Kidney epithelial cell (primary cell): ENCODE measurements around the gene ZNF521. TPM values are rescaled to one million over a fixed set of nuclear protein-coding genes. Genes with fewer than 3 reads are reported as not detected.

Experiments
- DNase-seq: peaks from one replicate; pipeline ENCODE4 v3.0.0-alpha.2; 2010; ENCODE audit warnings: low read depth
- H3K27me3 ChIP-seq: 2 replicates; pipeline ENCODE4 v1.6.0; 2011; ENCODE audit warnings: low read length; ENCODE audit not compliant: control insufficient read depth, insufficient read depth
- H3K36me3 ChIP-seq: 2 replicates; pipeline ENCODE4 v1.5.1; 2011; ENCODE audit warnings: low read length; ENCODE audit not compliant: control insufficient read depth, insufficient read depth
- H3K4me3 ChIP-seq: 2 replicates; pipeline ENCODE4 v1.5.1; 2011; ENCODE audit warnings: low read depth, mild to moderate bottlenecking, control low read depth, low read length
- total RNA-seq: library from RNA; depleted of rRNA; stranded (reverse); fragments of >200 nt; gene quantifications from 2 replicates; pipeline ENCODE4 v1.2.3, GENCODE V29; 2015
- TF ChIP-seq, protein P1 (sequence below): IDR thresholded peaks from 2 replicates; pipeline ENCODE4 v1.5.1; 2011; ENCODE audit warnings: mild to moderate bottlenecking, moderate library complexity, low read length, control low read depth, inconsistent platforms; ENCODE audit not compliant: insufficient read depth, poor library complexity, severe bottlenecking

The ZNF521 gene
- total RNA-seq, 1 donor from 2014 or later, result 6.0 TPM

DNA sequence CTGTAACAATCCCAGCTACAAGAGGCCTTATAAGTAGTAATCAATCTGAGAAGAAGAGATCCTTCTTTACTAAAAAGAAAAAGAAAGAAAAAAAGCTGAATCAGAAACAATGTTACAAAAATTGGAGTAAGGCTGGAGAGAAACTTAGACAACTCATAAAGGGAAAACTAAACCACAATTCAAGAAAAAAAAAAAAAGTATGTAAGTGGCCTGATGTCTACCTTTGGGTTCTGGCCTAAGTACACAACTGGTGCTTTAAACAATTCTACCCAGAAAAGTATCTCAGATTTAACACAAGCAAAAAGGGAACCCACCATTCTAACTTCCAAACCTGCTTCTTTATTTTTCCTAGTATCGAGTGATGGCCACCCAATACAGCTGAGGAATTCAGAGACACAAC lies 45.3 kb downstream of the ZNF521 start:
- H3K4me3 ChIP-seq, result no peak overlapping the region
- H3K36me3 ChIP-seq, result no peaks in the 10 kb centered on the region
- H3K27me3 ChIP-seq, result no peaks in the 10 kb centered on the region
- TF ChIP-seq, protein P1, sequence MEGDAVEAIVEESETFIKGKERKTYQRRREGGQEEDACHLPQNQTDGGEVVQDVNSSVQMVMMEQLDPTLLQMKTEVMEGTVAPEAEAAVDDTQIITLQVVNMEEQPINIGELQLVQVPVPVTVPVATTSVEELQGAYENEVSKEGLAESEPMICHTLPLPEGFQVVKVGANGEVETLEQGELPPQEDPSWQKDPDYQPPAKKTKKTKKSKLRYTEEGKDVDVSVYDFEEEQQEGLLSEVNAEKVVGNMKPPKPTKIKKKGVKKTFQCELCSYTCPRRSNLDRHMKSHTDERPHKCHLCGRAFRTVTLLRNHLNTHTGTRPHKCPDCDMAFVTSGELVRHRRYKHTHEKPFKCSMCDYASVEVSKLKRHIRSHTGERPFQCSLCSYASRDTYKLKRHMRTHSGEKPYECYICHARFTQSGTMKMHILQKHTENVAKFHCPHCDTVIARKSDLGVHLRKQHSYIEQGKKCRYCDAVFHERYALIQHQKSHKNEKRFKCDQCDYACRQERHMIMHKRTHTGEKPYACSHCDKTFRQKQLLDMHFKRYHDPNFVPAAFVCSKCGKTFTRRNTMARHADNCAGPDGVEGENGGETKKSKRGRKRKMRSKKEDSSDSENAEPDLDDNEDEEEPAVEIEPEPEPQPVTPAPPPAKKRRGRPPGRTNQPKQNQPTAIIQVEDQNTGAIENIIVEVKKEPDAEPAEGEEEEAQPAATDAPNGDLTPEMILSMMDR, result no peak
- no peak for DNase-seq

DNA sequence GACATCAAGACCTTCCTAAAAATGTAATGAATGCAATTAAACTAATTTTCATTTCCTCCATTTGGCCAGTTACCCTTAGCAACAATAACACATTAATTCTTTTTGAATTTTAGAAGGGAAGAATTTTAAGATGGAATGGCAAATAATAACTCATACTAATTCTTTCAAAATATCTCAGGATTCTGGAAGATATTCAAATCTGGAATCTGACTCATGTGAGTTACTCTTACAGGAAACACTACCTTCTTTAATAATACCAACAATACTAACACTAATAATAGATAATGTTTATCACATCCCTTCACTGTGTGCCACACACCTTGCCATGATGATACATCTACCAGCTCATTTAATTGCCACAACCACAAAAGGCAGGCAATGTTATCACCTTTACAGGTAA lies 46.4 kb downstream of the ZNF521 start:
- TF ChIP-seq, protein P1, result no peak

DNA sequence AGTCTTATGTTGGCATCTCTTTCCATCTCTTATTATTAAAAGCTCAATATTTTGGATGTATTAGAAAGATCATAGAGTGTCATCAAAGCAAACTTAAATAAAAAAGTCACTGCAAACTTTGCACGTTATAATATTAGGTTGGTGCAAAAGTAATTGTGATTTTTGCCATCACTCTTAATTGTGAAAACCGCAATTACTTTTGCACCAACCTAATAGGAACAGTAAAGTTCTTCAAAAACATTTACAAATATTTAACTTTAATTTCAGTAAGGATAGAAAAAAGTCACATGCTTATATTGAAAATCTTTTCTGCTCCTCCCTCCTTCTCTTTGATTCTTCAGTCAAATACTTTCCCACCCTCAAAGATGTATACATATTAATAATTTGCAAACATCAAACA lies 51.5 kb downstream of the ZNF521 start:
- H3K36me3 ChIP-seq, result no peaks in the 10 kb centered on the region
- no peak overlapping the region for H3K4me3 ChIP-seq
- no peak for DNase-seq
- no peaks in the 10 kb centered on the region for H3K27me3 ChIP-seq
- TF ChIP-seq, protein P1, result no peak

More for the DNA sequence above, 46.4 kb downstream of the ZNF521 start:
- H3K27me3 ChIP-seq, result no peaks in the 10 kb centered on the region
- H3K36me3 ChIP-seq, result no peaks in the 10 kb centered on the region
- no peak overlapping the region for H3K4me3 ChIP-seq
- DNase-seq, result no peak

DNA sequence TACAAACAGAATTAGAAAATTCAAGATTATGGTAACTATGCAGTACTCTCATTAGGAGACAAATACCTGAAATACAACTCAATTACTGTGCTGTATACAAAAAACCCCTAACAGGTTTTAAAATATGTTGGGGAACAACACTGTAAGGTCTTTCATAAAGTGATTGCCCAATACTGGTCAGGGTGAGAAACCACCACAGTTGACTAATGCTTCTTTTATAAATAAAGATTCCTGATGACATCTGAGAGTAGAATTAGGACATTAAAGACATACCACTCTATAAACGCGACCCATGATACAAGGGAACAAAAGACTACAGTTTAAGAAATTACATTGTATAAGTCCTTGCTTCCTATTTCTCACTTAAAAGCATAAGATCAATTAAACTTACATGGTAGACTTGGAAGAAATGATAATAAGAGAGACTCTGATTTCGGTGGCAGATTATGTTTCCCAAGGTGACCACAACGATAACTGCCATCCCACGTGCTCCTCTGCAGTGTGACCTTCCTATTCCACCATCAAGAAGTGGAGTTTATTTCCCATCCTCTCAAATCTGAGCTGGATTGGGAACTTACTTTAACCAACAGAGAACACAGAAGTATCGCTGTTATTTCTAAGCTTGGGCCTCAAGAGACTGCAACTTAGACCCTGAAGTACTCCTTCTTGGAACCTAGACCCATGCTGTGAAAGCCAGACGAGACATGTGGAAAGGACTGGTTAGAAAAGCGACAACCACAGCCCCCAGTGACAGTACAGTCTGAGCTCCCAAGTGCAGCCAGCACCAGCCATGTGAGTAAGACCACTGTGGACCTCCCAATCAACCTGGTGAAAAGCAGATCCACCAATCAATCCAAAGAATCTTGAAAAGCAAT lies 52.3 kb downstream of the ZNF521 start:
- no peak for DNase-seq
- no peaks in the 10 kb centered on the region for H3K27me3 ChIP-seq
- H3K36me3 ChIP-seq, result no peaks in the 10 kb centered on the region
- TF ChIP-seq, protein P1, result no peak
- no peak overlapping the region for H3K4me3 ChIP-seq

DNA sequence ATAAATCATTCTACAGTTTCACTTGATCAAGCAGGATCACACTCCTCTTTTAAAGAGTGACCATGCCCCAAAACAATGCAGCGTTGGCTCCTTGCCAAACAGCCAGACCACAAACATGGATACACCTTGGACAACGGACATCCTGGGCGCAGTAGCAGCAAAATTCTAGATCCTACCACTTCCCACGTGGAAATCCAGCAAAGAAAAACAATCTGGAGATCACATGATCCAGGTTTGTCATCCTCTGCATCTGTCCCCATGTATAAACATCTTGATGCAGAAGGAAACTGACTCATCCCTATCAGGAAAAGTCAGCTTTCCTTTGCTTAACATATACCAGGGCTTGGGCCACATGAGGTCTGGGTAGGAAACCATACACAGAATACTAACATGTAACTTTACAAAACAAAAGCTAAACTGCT lies 53.1 kb downstream of the ZNF521 start:
- Histone ChIP-seq H3K4me3 (no peak overlapping the region), H3K36me3 (no peaks in the 10 kb centered on the region), H3K27me3 (no peaks in the 10 kb centered on the region)
- TF ChIP-seq, protein P1, result no peak
- peak; percentile 81 for DNase-seq
